ENCODE data around the gene ATP6V0A4.
"Not testable (repeated sequence)": the region's sequence is repeated elsewhere in the genome, so short reads cannot be mapped to it uniquely, and the experiment has no call there.

ATP6V0A4 gene

DNA sequence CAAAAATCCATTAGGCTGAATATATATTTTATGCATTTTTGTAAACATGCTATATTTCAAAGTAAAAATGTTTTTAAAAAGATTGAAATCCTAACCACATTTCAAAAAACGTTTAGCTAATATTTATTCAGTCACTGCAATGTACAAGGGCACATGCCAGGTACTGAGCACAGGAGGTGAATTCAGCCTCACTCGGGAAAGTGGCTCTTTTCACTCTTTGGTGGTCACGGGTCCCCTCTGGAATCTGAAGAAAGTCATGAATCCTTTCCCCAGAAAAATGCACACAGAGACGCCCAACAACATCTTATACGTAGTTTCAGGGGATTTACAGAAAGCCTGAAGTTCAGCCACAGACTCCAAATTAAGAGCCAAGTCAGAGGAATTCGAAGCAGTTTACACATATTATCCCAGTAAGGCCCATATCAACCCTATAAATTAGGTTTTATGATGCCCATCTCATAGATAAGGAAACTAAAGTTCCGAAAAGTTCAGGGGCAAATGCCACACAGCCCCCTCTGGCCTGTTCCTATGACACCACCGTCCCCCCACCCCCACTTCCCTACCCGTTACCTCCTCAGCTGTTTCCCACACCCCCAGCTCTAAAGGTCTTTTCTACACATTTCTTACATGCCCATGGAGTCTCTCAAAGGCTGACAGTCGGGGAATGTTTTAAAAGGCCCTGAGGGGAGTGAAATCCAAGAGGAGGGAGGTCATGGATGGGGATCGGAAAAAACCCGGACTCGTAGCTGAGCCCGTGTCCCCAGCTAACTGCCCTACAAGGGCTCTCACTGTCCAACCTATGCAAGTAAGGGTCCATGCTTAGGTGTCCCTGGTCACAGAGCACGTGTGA, 87.2 kb downstream of the ATP6V0A4 start:
- in situ Hi-C loops (cut with HindIII; ENCODE audit: low sequenced_read_pairs), result no loop called here

DNA sequence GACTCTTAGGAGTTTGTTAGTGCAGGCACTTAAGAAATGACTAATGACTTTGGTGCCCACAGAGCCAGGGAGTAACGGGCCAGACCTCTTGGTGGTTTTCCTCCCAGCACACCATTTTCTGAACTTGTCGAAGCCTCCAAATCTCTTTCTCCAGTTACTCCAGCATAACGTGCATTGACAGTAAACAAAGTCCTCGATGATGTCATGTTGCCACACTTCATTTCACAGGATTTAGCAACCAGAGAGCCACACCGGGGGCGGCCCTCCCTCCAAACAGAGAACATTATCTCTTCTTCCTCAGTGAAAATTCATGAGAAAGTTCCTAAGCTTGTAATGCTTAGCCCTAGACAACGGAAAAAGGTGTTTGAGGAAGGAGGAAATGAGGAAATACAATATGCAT, 92.8 kb downstream of the ATP6V0A4 start:
- in situ Hi-C loops (cut with HindIII; ENCODE audit: low sequenced_read_pairs), result no loop called here

DNA sequence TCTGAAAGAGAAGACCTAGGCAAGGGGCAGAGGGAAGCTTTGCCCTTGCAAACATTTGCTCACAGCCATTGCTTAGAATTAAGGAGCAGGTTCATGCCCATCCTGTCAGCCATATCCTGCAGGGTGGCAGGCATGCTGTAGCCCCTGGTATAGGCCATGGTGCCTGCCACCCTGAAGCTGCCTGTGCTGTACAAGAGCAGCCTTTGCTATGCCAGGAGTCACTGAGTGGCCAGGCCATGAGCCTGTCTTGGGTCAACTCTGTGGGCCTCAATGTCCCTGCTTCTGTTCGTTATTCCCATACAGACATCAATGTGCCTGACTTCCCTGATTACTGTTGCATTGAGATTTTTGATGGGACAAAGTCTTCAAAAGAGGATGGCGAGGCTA, 96.5 kb downstream of the ATP6V0A4 start:
- in situ Hi-C loops (cut with HindIII; ENCODE audit: low sequenced_read_pairs), result loop anchor here (5.0 kb wide), 2 partner anchors 44 to 534 kb away; no protein-coding TSS in a partner anchor

DNA sequence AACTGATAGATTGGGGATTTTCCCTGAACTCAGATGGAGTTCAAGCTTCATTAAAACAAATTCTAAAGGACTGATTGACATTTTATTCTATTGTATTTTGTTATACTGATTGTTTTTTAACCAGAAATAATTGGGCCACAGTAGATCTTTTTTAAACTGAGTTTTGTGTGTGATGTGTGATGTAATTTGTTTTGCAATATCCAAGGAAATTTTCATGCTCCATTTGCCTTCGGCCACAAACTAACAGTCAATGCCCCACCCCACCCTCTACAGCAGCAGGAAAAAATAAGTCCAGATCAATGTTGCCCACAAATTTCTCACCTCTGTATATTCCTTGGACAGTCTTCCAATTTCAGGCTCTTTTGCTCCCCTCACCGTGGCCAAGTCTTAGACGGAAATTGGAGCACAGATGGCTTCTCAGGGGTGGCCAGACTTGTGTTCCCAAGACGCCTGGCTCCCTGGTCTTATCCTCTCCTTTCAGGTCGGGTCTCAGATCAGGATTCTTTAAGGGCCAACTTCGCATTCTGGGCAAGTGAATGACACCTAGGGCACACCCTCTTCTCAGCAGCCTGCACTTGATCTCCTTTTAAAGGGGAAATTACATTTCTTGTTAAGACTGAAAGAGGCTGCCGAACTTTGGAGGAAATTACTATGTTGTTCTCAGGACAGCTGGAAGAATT, 97.0 kb downstream of the ATP6V0A4 start, which contains the start of gene SVOPL:
SVOPL (minus strand) TSS at position 506 of the 680 bp plus-strand sequence. CDS start 22,317 bp downstream, outside the sequence.
- in situ Hi-C loops (cut with HindIII; ENCODE audit: low sequenced_read_pairs), result loop anchor here (5.0 kb wide), 2 partner anchors 44 to 534 kb away; no protein-coding TSS in a partner anchor

DNA sequence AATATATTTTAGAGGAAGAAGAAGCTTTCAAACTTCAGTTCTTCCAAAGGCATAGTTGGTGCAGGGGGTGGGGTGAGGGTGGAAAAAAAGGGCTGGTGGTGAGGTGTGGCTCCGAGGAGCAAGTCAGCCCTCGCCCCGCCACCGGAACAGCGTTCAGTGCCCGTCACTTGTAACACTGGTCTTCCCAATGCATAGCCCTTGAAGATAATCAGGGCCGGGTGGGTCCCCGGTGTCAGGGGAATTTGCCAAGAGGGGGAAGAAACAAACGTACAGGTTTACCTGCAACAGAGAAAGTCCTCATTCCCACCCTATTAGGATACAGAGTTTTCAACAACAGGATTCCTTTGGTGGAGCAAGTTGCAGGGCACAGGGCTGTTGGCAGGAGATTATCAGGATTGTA, 98.3 kb downstream of the ATP6V0A4 start:
- in situ Hi-C loops (cut with HindIII; ENCODE audit: low sequenced_read_pairs), result loop anchor here (5.0 kb wide), 2 partner anchors 42 to 532 kb away; no protein-coding TSS in a partner anchor

DNA sequence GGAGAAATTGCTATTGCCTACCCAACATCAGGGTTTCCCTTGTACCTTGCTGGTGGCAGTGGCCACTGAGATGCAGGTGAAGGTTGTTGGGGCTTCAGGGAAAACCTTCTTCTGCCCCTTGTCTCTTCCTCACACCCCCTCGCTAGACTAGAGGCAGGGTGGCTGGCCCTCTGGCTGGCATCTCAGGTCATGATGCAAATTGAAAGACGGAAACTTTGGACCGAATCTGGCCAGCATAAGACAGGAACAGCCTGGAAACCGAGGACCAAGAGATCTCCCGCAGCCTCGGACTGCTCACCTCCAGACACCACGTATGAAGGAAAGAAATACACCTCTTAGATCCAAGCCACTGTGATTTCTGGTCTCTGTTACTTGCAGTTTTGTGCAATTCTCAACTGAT, 99.7 kb downstream of the ATP6V0A4 start:
- in situ Hi-C loops (cut with HindIII; ENCODE audit: low sequenced_read_pairs), result no loop called here

DNA sequence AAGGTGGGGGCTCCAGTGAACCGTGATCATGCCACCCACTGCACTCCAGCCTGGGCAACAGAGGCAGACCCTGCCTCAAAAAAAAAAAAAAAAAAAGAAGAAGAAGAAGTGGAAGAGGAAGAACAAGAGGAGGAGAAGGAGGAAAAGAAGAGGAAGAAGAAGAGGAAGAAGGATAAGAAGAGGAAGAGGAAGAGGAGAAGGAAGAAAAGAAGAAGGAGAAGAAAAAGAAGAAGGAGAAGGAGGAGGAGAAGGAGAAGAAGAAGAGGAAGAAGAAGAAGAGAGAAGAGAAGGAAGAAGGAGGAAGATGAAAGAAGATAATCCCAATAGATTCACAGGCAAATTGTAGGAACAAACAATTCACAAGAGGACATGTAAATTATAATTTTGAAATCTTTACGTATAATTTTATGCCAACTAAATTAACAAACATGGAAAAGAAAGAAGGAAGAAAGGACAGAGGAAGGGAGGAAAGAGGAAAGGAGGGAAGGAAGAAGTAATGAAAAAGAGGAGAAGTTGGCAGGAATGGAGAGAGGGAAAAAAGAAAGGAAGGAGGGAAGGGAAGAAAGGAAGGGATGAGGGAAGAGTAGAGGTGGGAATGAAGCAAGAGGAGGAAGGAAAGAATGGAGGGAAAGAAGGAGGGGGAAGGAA, 100.3 kb downstream of the ATP6V0A4 start:
- in situ Hi-C loops (cut with HindIII; ENCODE audit: low sequenced_read_pairs), result no loop called here

DNA sequence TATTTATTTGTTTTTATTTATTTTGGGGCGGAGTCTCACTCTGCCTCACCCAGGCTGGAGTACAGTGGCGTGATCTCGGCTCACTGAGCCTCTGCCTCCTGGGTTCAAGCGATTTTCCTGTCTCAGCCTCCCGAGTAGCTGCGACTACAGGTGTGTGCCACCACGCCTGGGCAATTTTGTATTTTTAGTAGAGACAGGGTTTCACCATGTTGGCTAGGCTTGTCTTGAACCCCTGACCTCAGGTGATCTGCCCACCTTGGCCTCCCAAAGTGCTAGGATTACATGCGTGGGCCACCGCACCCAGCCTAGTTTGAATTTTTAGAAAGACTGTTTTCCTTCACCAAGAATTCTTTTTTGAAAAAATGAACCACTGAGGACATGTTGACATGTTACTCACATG, 102.2 kb downstream of the ATP6V0A4 start:
- in situ Hi-C loops (cut with HindIII; ENCODE audit: low sequenced_read_pairs), result not testable (repeated sequence)

DNA sequence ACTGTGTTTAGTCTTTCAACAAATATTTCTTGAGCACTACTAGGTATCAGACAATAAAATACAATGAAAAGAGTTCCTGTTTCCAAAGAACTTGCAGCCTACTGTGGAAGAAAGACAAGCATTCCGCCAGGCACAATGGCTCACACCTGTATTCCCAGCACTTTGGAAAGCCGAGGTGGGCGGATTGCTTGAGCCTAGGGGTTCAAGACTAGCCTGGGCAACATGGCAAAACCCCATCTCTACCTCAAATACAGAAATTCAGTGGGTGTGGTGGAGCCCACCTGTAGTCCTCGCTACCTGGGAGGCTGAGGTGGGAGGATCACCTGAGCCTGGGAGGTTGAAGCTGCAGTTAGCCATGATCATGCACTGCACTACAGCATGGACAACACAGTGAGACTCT, 102.9 kb downstream of the ATP6V0A4 start:
- in situ Hi-C loops (cut with HindIII; ENCODE audit: low sequenced_read_pairs), result no loop called here

DNA sequence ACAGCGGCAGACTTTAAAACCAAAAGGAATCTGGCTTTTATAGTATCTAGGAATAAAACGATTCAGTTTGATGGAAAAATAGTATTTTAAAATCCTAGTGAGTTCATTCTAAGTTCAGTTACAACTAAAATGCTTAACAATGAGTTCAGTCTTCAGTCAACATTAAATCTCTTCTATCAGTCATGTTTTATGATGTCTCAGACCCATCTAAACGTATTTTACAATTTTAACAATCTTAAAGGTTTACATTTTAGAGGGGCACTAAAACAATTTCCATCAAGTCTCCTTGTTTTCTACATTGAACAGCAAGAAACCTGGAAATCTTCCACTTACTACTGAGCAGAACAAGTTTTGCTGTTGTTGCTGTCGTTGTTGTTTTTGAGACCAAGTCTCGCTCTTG, 106.8 kb downstream of the ATP6V0A4 start:
- in situ Hi-C loops (cut with HindIII; ENCODE audit: low sequenced_read_pairs), result no loop called here

DNA sequence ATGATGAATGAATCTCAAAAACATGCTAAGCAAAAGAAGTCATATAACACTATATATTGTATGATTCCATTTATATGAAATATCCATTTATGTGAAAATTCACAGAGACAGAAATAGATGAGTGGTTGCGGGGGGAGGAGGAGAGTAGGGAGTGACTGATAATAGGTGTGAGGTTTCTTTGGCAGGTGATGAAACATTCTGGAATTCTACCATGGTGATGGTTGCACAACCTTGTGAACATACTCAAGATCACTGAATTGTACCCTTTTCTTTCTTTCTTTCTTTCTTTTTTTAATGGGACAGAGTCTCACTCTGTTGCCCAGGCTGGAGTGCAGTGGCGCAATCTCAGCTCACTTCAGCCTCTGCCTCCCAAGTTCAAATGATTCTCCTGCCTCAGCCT, 107.5 kb downstream of the ATP6V0A4 start:
- in situ Hi-C loops (cut with HindIII; ENCODE audit: low sequenced_read_pairs), result no loop called here

DNA sequence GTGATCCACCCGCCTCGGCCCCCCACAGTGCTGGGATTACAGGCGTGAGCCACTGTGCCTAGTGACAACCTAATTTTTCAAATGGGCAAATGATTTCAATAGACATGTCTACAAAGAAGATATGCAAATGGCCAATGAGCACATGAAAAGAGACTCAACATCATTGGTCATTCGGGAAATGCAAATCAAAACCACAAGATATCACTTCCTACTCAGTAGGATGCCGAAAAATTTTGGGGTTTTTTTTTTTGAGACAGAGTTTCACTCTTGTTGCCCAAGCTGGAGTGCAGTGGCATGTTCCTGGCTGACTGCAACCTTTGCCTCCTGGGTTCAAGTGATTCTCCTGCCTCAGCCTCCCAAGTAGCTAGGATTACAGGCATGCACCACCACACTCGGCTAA, 110.0 kb downstream of the ATP6V0A4 start:
- in situ Hi-C loops (cut with HindIII; ENCODE audit: low sequenced_read_pairs), result not testable (repeated sequence)

DNA sequence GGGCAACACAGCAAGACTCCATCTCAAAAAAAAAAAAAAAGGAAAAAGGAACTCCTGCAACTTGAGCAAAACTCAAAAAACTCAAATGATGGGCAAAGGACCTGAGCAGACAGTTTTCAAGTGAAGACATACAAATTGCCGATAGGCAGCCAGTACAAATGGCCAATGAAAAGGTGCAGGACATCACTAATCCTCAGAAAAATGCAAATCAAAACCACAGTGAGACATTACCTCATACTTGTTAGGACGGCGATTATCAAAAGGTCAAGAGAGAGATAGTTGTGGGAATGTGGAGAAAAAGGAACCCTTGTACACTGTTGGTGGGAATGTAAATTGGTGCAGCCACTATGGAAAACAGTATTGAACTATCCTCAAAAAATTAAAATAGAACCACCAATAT, 113.7 kb downstream of the ATP6V0A4 start:
- in situ Hi-C loops (cut with HindIII; ENCODE audit: low sequenced_read_pairs), result no loop called here

DNA sequence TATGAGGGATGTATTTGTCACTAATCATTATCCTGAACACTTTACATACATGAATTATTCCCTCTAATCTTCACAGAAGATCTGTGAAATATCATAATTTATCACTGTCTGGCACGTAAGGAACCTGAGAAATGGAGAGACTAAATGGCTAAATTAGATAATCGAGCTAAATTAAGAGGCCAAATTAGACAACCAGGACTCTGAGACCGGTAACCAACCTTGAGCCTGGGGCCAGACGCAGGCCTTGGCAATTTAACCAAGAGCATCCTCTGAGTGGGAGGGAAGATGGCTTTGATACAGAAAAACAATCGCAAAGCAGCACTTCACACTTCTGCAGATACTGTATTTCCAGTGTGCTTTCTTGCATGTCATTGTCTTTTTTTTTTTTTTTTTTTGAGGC, 118.2 kb downstream of the ATP6V0A4 start:
- in situ Hi-C loops (cut with HindIII; ENCODE audit: low sequenced_read_pairs), result no loop called here

DNA sequence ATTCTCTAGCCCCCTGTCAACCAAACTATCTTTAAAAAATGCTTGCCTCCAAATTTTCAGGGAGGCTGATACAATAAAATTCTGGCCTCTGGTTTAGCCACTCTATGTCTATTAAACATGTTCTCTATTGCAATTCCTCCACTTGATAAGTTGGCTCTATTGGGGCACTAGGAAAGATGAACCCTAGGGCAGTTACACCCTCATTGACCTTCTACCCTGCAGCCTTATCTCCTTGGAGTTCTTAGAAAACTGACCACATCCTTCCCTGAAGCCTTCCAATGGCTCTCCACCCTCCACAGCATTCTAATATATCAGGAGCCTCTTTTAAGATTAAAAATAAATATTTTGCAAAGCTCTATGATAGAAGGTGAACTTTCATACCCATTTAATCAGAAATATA, 127.4 kb downstream of the ATP6V0A4 start:
- in situ Hi-C loops (cut with HindIII; ENCODE audit: low sequenced_read_pairs), result no loop called here

DNA sequence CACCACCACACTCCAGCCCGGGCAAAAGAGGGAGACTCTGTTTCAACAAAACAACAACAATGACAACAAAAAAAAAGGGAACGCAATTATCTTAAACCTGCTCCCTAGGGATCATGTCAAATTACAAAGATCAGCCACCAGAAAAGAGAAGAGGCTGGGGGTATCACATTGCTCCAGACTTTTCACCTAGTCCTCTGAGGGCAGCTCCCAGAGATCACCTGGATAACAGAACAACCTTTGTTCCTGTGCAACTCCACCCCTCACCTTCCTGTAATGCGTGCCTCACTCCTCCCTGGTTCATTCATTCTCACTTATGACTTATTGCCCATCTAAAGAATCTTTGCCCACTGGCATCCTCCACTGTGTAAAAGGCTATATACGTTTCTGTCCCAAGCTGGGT, 128.6 kb downstream of the ATP6V0A4 start:
- in situ Hi-C loops (cut with HindIII; ENCODE audit: low sequenced_read_pairs), result no loop called here

DNA sequence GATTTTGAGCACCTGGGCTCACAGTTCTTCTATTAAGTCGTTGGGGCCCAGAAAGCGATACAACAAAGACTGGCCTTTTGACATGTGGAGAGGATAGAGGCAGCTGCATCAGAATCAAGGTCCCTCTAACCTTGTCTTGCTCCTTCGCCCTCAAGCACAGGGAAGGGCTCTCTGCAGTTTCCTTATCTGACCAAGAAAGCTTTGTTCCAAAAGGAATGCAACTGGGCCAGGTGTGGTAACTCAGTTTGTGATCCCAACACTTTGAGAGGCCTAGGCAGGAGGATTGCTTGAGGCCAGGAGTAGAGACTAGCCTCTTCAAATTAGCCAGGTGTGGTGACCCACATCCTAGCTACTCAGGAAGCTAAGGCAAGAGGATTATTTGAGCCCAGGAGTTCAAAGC, 129.1 kb downstream of the ATP6V0A4 start:
- in situ Hi-C loops (cut with HindIII; ENCODE audit: low sequenced_read_pairs), result no loop called here

DNA sequence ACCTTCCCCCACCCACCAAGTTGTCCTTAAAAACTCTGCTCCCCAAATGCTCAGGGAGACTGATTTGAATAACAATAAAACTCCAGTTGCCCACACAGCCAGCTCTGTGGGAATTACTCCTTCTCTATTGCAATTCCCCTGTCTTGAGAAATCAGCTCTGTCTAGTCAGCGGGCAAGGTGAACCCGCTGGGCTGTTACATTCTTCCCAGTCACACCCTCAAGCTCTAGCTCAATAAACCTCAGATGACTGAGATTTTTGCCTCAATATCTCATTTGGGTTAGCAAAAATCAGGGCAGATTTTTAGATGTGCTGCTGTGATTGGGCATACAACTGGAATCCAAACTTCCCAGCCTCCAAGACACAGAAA, 129.8 kb downstream of the ATP6V0A4 start:
- in situ Hi-C loops (cut with HindIII; ENCODE audit: low sequenced_read_pairs), result no loop called here

DNA sequence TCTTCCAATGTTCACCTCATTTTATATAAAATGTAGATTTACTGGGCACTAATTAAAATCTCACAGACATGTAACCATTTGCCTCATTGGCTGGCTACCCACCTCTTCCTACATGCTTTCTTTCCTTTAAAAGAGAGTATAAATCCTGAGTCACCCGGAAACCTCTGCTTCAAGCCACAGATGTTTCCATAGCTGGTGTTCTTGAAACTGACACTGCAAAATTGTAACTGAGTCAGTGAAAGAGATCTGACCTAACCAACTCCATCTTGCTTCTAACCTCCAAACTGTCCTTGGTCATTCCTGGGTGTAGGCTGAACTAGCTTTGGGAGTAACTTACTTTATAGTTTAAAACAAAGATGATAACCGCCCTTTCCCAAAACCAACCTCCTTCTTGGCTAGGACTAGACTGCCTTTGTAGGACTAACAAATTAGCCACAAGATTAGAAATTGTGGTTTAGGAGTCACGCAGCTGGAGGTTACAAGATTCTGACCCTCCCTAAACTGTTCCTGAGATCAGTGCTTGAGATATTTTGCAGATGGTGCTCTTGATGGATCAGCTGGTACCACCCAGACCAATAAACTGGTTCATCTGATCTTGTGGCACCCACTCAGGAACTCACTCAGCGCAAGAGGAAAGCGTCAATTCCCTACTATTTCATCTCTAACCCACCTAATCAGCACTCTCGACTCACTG, 130.3 kb downstream of the ATP6V0A4 start:
- in situ Hi-C loops (cut with HindIII; ENCODE audit: low sequenced_read_pairs), result no loop called here

DNA sequence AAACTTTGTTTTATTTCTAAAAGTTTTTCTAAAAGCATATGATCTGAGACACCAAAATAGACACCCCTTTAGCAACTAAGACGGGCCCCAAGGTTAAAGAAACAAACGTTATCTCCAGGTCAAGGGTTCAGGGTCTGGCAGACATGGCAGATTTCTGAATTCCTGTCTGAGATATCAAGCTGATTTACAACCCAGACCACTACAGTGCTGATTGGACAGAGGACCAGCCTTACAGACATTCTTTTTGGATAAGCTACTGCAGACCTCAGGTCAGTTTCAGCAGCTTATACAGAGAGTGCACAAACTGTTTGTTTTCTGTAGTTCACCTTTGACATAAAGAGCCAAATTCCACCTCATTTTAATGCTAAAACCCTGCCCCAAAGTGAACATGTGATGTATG, 131.6 kb downstream of the ATP6V0A4 start:
- in situ Hi-C loops (cut with HindIII; ENCODE audit: low sequenced_read_pairs), result no loop called here

DNA sequence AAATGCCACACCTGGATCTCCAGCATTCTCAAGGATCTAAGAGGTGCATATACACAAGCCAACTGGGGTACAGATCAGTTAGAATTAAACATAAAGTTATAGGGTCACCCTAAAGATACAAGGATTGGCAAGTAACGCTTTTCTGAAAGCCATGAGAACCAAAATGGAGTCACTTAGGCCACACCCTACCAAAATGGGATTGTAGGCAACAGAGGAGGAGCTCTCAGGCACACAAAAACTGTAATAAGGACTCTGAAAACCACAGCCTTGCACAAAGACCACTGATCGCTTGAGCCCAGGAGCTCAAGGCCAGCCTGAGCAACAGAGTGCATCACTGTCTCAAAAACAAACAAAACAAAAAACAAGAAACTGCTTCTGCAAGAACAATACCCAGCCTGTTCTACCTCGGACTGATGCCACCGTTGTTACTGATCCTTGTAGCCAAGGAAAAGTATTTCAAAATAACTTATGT, 132.3 kb downstream of the ATP6V0A4 start:
- in situ Hi-C loops (cut with HindIII; ENCODE audit: low sequenced_read_pairs), result no loop called here
